SU-DHL-6 (cell line): ENCODE results near the gene RXRB.

Experiments
- H2AFZ ChIP-seq: fragments of 200-600 bp; sonication (generic); 2 replicates; pipeline ENCODE4 v1.6.1; 2014; ENCODE audit warnings: low read depth, mild to moderate bottlenecking, moderate library complexity, mixed read lengths, antibody characterized with exemption, low read length; ENCODE audit not compliant: severe bottlenecking
- H3F3A ChIP-seq: fragments of 200-600 bp; shearing (Covaris generic); 2 replicates; pipeline ENCODE4 v1.6.0; 2016; ENCODE audit warnings: antibody characterized with exemption, mild to moderate bottlenecking; ENCODE audit not compliant: insufficient read depth
- H3K27ac ChIP-seq: fragments of 200-600 bp; sonication (generic); 2 replicates; pipeline ENCODE4 v1.5.1; 2016; ENCODE audit warnings: low read depth, mild to moderate bottlenecking, low read length, moderate library complexity, mixed read lengths
- H3K27me3 ChIP-seq: fragments of 200-600 bp; sonication (generic), shearing (Covaris generic); 2 replicates; pipeline ENCODE4 v1.6.0; 2014; ENCODE audit warnings: mild to moderate bottlenecking, low read length
- H3K36me3 ChIP-seq: fragments of 200-600 bp; sonication (generic); 2 replicates; pipeline ENCODE4 v1.6.1; 2014; ENCODE audit warnings: mild to moderate bottlenecking, low read length, mixed read lengths
- H3K4me2 ChIP-seq: fragments of 300-600, 200-600 bp; shearing (Covaris generic), sonication (generic); 2 replicates; pipeline ENCODE4 v1.6.0; 2014; ENCODE audit warnings: low read length, low read depth, mild to moderate bottlenecking; ENCODE audit not compliant: poor library complexity, severe bottlenecking
- H3K4me3 ChIP-seq: fragments of 200-600 bp; sonication (generic); 2 replicates; pipeline ENCODE4 v1.5.1; 2014; ENCODE audit warnings: antibody characterized with exemption, low read length, mild to moderate bottlenecking, mixed read lengths; ENCODE audit not compliant: insufficient read depth, poor library complexity, severe bottlenecking
- H3K79me2 ChIP-seq: fragments of 200-600 bp; sonication (generic); 2 replicates; pipeline ENCODE4 v1.6.1; 2014; ENCODE audit warnings: mild to moderate bottlenecking, low read length, moderate library complexity; ENCODE audit not compliant: insufficient read depth
- H3K9ac ChIP-seq: fragments of 200-600 bp; sonication (generic); 2 replicates; pipeline ENCODE4 v1.7.0; 2014; ENCODE audit warnings: mild to moderate bottlenecking, low read length
- H3K9me2 ChIP-seq: fragments of 200-600 bp; sonication (generic); replicated peaks from 2 replicates; pipeline ENCODE4 v1.6.1; 2014; ENCODE audit warnings: low read length; ENCODE audit not compliant: insufficient read depth
- H3K9me3 ChIP-seq: fragments of 200-600 bp; sonication (generic); 2 replicates; pipeline ENCODE4 v1.6.1; 2014; ENCODE audit warnings: low read length, mixed read lengths; ENCODE audit not compliant: insufficient read depth
- H4K20me1 ChIP-seq: fragments of 200-600 bp; sonication (generic); 2 replicates; pipeline ENCODE4 v1.6.1; 2014; ENCODE audit warnings: low read depth, mild to moderate bottlenecking, antibody characterized with exemption, low read length, moderate library complexity, mixed read lengths
- CTCF ChIP-seq: fragments of 200-600 bp; sonication (generic); IDR thresholded peaks from one replicate; pipeline ENCODE4 v1.5.1; 2017; ENCODE audit warnings: antibody characterized with exemption, mild to moderate bottlenecking, low read length, moderate library complexity; ENCODE audit not compliant: insufficient read depth, poor library complexity, severe bottlenecking
- EZH2phosphoT487 ChIP-seq: fragments of 200-600 bp; sonication (generic), shearing (Covaris generic); conservative IDR thresholded peaks from 2 replicates; pipeline ENCODE4 v1.6.1; 2018; ENCODE audit warnings: mild to moderate bottlenecking, antibody characterized with exemption, low read length, moderate library complexity, mixed read lengths

RXRB gene

GRCh38 chr6:33173535-33174180 lies 26.8 kb downstream of the RXRB start:
- no peaks in the 10 kb centered on the region for H3K36me3 ChIP-seq
- H3K9me3 ChIP-seq: no peaks in the 10 kb centered on the region
- no peak overlapping the region for H3K9ac ChIP-seq
- H3K4me2 ChIP-seq: no peak overlapping the region
- no peak overlapping the region for H3K4me3 ChIP-seq
- H3K9me2 ChIP-seq: no peaks in the 10 kb centered on the region
- H2AFZ ChIP-seq: no peak overlapping the region
- H3F3A ChIP-seq: no peaks in the 10 kb centered on the region
- no peaks in the 10 kb centered on the region for H4K20me1 ChIP-seq
- no peak for TF ChIP-seq EZH2phosphoT487
- no peaks in the 10 kb centered on the region for H3K27me3 ChIP-seq
- H3K27ac ChIP-seq: no peak overlapping the region
- no peaks in the 10 kb centered on the region for H3K79me2 ChIP-seq

- Histone ChIP-seq H3K27me3 (no peaks in the 10 kb centered on the region), H2AFZ (no peak overlapping the region), H4K20me1 (no peaks in the 10 kb centered on the region), H3K36me3 (no peaks in the 10 kb centered on the region), H3K4me2 (no peak overlapping the region), H3K9me2 (no peaks in the 10 kb centered on the region), H3K79me2 (no peaks in the 10 kb centered on the region), H3F3A (no peaks in the 10 kb centered on the region), H3K4me3 (no peak overlapping the region), H3K9me3 (no peaks in the 10 kb centered on the region), H3K9ac (no peak overlapping the region), H3K27ac (no peak overlapping the region)
- TF ChIP-seq EZH2phosphoT487 (no peak), CTCF (peak; percentile 82)
Measured at GRCh38 chr6:33172688-33173534, 27.6 kb downstream of the RXRB start.

- Histone ChIP-seq H3K27me3 (no peaks in the 10 kb centered on the region), H4K20me1 (no peaks in the 10 kb centered on the region), H3K9ac (no peak overlapping the region), H2AFZ (no peak overlapping the region), H3K9me2 (no peaks in the 10 kb centered on the region), H3K4me3 (no peak overlapping the region), H3K4me2 (no peak overlapping the region), H3F3A (no peaks in the 10 kb centered on the region), H3K79me2 (no peaks in the 10 kb centered on the region), H3K27ac (no peak overlapping the region), H3K36me3 (no peaks in the 10 kb centered on the region), H3K9me3 (no peaks in the 10 kb centered on the region)
- TF ChIP-seq EZH2phosphoT487: no peak
- no peak for TF ChIP-seq CTCF
Measured at GRCh38 chr6:33171880-33172687, 28.4 kb downstream of the RXRB start.
